Panc1 (cell line): ENCODE measurements around the gene UBN2. TPM values are rescaled to one million over a fixed set of nuclear protein-coding genes. Genes with fewer than 3 reads are reported as not detected.

ENCODE experiments used
- ATAC-seq: fragments of 200-7000 bp; cut with Tn5 transposase; 2 replicates; pipeline ENCODE4 v1.9.1; 2020; ENCODE audit warnings: mild to moderate bottlenecking, moderate library complexity
- BruUV-seq: library from RNA; stranded (reverse); fragments of 400-500 nt; replicated peaks from 2 replicates; lab custom pipeline; 2021; lab: Mats Ljungman, UMichigan
- CTCF ChIA-PET: fragments of 300-600 bp; sonication (Branson Sonifier 250); formaldehyde crosslinking; loops from one replicate; lab custom pipeline; 2022; ENCODE audit warnings: antibody characterized with exemption; lab: Charles Lee
- POLR2A ChIA-PET: fragments of 300-600 bp; sonication (Branson Sonifier 250); formaldehyde crosslinking; loops from one replicate; lab custom pipeline; 2022; ENCODE audit warnings: antibody characterized with exemption; lab: Charles Lee
- DNase-seq: peaks from one replicate; pipeline ENCODE4 v3.0.0-alpha.2; 2010; ENCODE audit warnings: low read depth, low spot score
- H3K27ac ChIP-seq: 2 replicates; pipeline ENCODE4 v1.5.1; 2011; ENCODE audit warnings: mild to moderate bottlenecking, low read length, inconsistent platforms
- H3K27me3 ChIP-seq: fragments of 200-500 bp; sonication (Bioruptor generic); 2 replicates; pipeline ENCODE4 v1.6.0; 2014; ENCODE audit warnings: low read length, inconsistent platforms; ENCODE audit not compliant: control insufficient read depth, insufficient read depth
- H3K36me3 ChIP-seq: fragments of 200-500 bp; sonication (Bioruptor generic); 2 replicates; pipeline ENCODE4 v1.5.1; 2014; ENCODE audit warnings: inconsistent platforms, mild to moderate bottlenecking, low read length, moderate library complexity; ENCODE audit not compliant: control insufficient read depth, insufficient read depth
- H3K4me1 ChIP-seq: 2 replicates; pipeline ENCODE4 v1.5.1; 2011; ENCODE audit warnings: inconsistent platforms, mild to moderate bottlenecking, low read length, moderate library complexity; ENCODE audit not compliant: control insufficient read depth, insufficient read depth
- H3K4me3 ChIP-seq, 2 experiments: 2 replicates each; pipeline ENCODE4 v1.5.1; 2011 to 2012; ENCODE audit warnings: low read depth in 2 of 2, low read length in 2 of 2, mild to moderate bottlenecking in 2 of 2, inconsistent platforms in 1 of 2, moderate library complexity in 1 of 2
- H3K9me3 ChIP-seq: fragments of 200-500 bp; sonication (Bioruptor generic); 2 replicates; pipeline ENCODE4 v1.5.1; 2014; ENCODE audit warnings: low read depth, mild to moderate bottlenecking, inconsistent platforms, low read length, moderate library complexity; ENCODE audit not compliant: control insufficient read depth, insufficient read depth
- CTCF ChIP-seq: fragments of 450-650 bp; IDR thresholded peaks from 2 replicates; pipeline ENCODE4 v1.5.1; 2017; ENCODE audit warnings: mild to moderate bottlenecking
- POLR2AphosphoS5 ChIP-seq: IDR thresholded peaks from 2 replicates; pipeline ENCODE4 v1.6.1; 2012; ENCODE audit warnings: mild to moderate bottlenecking, low read depth, low read length, moderate library complexity
- REST ChIP-seq, 2 experiments: IDR thresholded peaks; 2 replicates each; pipeline ENCODE4 v1.6.1; 2011 to 2012; ENCODE audit warnings: low read depth in 2 of 2, control low read depth in 1 of 2, low read length in 1 of 2, mild to moderate bottlenecking in 1 of 2, moderate library complexity in 1 of 2; ENCODE audit not compliant: insufficient read depth in 1 of 2
- SIN3A ChIP-seq: IDR thresholded peaks from 2 replicates; pipeline ENCODE4 v1.6.1; 2012; ENCODE audit warnings: low read depth, mild to moderate bottlenecking, low read length, moderate library complexity, borderline replicate concordance; ENCODE audit not compliant: insufficient read depth
- TCF7L2 ChIP-seq: IDR thresholded peaks from 2 replicates; pipeline ENCODE4 v1.6.1; 2011; ENCODE audit warnings: mild to moderate bottlenecking, low read depth, low read length, inconsistent platforms
- in situ Hi-C: cut with HindIII; loops from 2 replicates; pipeline ENCODE4 v1.10.0; 2016; ENCODE audit warnings: low sequenced_read_pairs, low pct_unique_long_range_greater_than_20kb
- intact Hi-C: fragments of 100-400 bp; cut with micrococcal nuclease; formaldehyde crosslinking; loops from one replicate; pipeline ENCODE4 v1.10.0; 2022; ENCODE audit not compliant: unreplicated experiment
- total RNA-seq: library from RNA; stranded (reverse); gene quantifications from one replicate; pipeline ENCODE4 v1.2.1, GENCODE V29; 2021; ENCODE audit not compliant: unreplicated experiment

UBN2 gene
- total RNA-seq, 1 experiment from 2014 or later: 14.0 TPM

GRCh38 chr7:139246905-139247304 is 15.9 kb downstream of the UBN2 start:
- intact Hi-C loops (no loop called here), in situ Hi-C loops (no loop called here)
- TF ChIP-seq TCF7L2 (no peak), SIN3A (no peak), CTCF (no peak), REST (IDR thresholded peaks at IDR 0.05; ENCODE audit: insufficient read depth in 1 of 2, low read depth in 2 of 2, low read length in 1 of 2) (no peak), POLR2AphosphoS5 (no peak)
- Histone ChIP-seq H3K9me3 (no peaks in the 10 kb centered on the region), H3K36me3 (no peaks in the 10 kb centered on the region; the same call in 1 of the 2 replicates), H3K4me1 (no peaks in the 10 kb centered on the region), H3K4me3 (no peak overlapping the region), H3K27ac (no peak overlapping the region), H3K27me3 (no peaks in the 10 kb centered on the region)
- POLR2A ChIA-PET: no interaction called here
- no peak for ATAC-seq
- BruUV-seq: no TSS peak
- no peak for DNase-seq
- CTCF ChIA-PET: no interaction called here

DNA sequence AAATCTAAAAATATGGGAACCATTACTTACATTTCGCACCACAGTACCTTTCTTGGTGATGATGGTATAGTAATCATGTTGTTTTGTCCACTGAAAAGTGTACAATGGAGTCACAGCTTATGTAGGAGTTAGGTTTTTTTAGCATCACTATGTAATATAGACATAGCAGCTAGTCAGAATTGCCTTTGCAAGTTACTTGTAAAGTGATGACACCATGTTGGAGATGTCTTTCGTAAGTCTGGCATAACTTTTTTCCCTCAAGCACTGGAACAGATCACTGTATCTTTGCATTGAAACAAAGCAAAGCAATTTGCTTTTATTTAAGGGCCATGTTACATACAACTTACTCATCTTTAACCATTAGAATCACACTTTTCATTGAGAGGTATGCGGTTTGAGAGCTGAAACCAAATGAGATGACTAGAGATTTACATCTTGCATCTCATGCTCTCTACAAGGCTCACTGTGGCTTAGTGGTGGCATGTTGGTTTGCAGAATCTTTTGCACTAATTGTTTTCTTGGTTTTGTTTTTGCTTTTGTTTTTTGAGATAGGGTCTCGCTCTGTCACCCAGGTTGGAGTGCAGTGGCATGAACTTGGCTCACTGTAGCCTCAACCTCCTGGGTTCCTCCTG is 18.3 kb downstream of the UBN2 start:
- ChIA-PET CTCF (no interaction called here), POLR2A (no interaction called here)
- Histone ChIP-seq H3K9me3 (no peaks in the 10 kb centered on the region), H3K4me1 (no peaks in the 10 kb centered on the region), H3K36me3 (peaks cover 10% of the 10 kb centered on the region; the same call in 1 of the 2 replicates), H3K27me3 (no peaks in the 10 kb centered on the region), H3K4me3 (no peak overlapping the region), H3K27ac (no peak overlapping the region)
- intact Hi-C loops: no loop called here
- no peak for TF ChIP-seq POLR2AphosphoS5
- no peak for TF ChIP-seq CTCF
- no peak for TF ChIP-seq SIN3A
- TF ChIP-seq REST (IDR thresholded peaks at IDR 0.05; ENCODE audit: insufficient read depth in 1 of 2, low read depth in 2 of 2, low read length in 1 of 2): no peak
- no peak for TF ChIP-seq TCF7L2
- in situ Hi-C loops: no loop called here
- BruUV-seq: no TSS peak
- no peak for DNase-seq
- ATAC-seq: no peak
